Ramos (cell line): ENCODE measurements around the gene TMTC2.

Experiments used
- in situ Hi-C: fragments of 300-500 bp; cut with MboI; formaldehyde crosslinking; loops from one replicate; pipeline ENCODE4 v1.14.3; 2022; ENCODE audit warnings: low sequenced_read_pairs; ENCODE audit not compliant: unreplicated experiment

TMTC2 gene

GRCh38 chr12:82931349-82932116 is 244.8 kb downstream of the TMTC2 start:
- in situ Hi-C loops, result no loop called here

GRCh38 chr12:82937151-82937550 is 250.4 kb downstream of the TMTC2 start:
- in situ Hi-C loops, result no loop called here

GRCh38 chr12:82942521-82942920 is 255.8 kb downstream of the TMTC2 start:
- in situ Hi-C loops, result no loop called here

- in situ Hi-C loops, result no loop called here
These were observed 256.3 kb downstream of the TMTC2 start for GRCh38 chr12:82942991-82943401.

- in situ Hi-C loops, result no loop called here
These were observed 261.8 kb downstream of the TMTC2 start for GRCh38 chr12:82948491-82948890.

GRCh38 chr12:82950356-82950755 is 263.6 kb downstream of the TMTC2 start:
- in situ Hi-C loops, result no loop called here

GRCh38 chr12:82952946-82953345 is 266.2 kb downstream of the TMTC2 start:
- in situ Hi-C loops, result no loop called here

GRCh38 chr12:82953397-82953796 is 266.7 kb downstream of the TMTC2 start:
- in situ Hi-C loops, result no loop called here

GRCh38 chr12:82954064-82954463 is 267.4 kb downstream of the TMTC2 start:
- in situ Hi-C loops, result no loop called here

GRCh38 chr12:82954572-82954971 is 267.9 kb downstream of the TMTC2 start:
- in situ Hi-C loops, result no loop called here

GRCh38 chr12:82955043-82955442 is 268.3 kb downstream of the TMTC2 start:
- in situ Hi-C loops, result no loop called here

- in situ Hi-C loops, result no loop called here
These were observed 272.3 kb downstream of the TMTC2 start for GRCh38 chr12:82958966-82959365.

GRCh38 chr12:82959821-82960220 is 273.1 kb downstream of the TMTC2 start:
- in situ Hi-C loops, result no loop called here

GRCh38 chr12:82961835-82962234 is 275.1 kb downstream of the TMTC2 start:
- in situ Hi-C loops, result no loop called here

GRCh38 chr12:82963956-82964355 is 277.2 kb downstream of the TMTC2 start:
- in situ Hi-C loops, result no loop called here

- in situ Hi-C loops, result no loop called here
These were observed 277.7 kb downstream of the TMTC2 start for GRCh38 chr12:82964446-82964845.

- in situ Hi-C loops, result no loop called here
These were observed 279.4 kb downstream of the TMTC2 start for GRCh38 chr12:82966001-82966559.

- in situ Hi-C loops, result no loop called here
These were observed 282.1 kb downstream of the TMTC2 start for GRCh38 chr12:82968631-82969367.

- in situ Hi-C loops, result no loop called here
These were observed 283.9 kb downstream of the TMTC2 start for GRCh38 chr12:82970614-82971013.

GRCh38 chr12:82971584-82971983 is 284.9 kb downstream of the TMTC2 start:
- in situ Hi-C loops, result no loop called here

- in situ Hi-C loops, result no loop called here
These were observed 285.9 kb downstream of the TMTC2 start for GRCh38 chr12:82972624-82973023.
